ENCODE data around the gene QKI.

DNA sequence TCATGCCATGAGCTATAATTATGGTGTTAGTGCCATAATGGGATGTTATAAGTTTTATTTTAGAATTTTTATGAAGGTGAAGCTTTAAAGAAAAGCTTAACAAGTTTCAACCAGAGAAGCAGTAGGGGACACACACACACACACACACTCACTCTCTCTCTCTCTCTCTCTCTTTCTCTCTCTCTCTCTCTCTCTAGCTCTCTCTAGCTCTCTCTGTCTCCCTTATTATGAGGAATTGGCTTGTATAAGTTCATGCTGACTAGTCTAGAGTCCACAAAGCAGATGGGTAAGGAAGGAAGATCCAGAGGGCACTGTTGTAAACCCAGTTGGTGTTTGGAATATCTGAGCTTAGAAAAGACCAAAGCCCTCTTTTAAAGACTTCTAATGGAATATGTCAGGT lies 102.4 kb downstream of the QKI start:
- TF ChIP-seq, protein P1, sequence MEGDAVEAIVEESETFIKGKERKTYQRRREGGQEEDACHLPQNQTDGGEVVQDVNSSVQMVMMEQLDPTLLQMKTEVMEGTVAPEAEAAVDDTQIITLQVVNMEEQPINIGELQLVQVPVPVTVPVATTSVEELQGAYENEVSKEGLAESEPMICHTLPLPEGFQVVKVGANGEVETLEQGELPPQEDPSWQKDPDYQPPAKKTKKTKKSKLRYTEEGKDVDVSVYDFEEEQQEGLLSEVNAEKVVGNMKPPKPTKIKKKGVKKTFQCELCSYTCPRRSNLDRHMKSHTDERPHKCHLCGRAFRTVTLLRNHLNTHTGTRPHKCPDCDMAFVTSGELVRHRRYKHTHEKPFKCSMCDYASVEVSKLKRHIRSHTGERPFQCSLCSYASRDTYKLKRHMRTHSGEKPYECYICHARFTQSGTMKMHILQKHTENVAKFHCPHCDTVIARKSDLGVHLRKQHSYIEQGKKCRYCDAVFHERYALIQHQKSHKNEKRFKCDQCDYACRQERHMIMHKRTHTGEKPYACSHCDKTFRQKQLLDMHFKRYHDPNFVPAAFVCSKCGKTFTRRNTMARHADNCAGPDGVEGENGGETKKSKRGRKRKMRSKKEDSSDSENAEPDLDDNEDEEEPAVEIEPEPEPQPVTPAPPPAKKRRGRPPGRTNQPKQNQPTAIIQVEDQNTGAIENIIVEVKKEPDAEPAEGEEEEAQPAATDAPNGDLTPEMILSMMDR (IDR thresholded peaks at IDR 0.05), result no peak
- no peak for TF ChIP-seq POLR2A (IDR thresholded peaks at IDR 0.05)
